ENCODE data around the gene INAVA. TPM values are rescaled to one million over a fixed set of nuclear protein-coding genes. Genes with fewer than 3 reads are reported as not detected.

INAVA gene
- total RNA-seq, 2 experiments from 2014 or later: 0.42 to 0.57 TPM

- no peak overlapping the region for H3K27ac Mint-ChIP-seq
- peak; percentile 52 for DNase-seq
- H3K27me3 Mint-ChIP-seq (ENCODE audit: low read depth): peaks cover 43% of the 10 kb centered on the region
- ChIA-PET CTCF (interaction anchor here (0.8 to 3.8 kb wide), 7 partner anchors 11 to 241 kb away, joined by 3 to 20 read pairs (median 3); no protein-coding TSS in a partner anchor), POLR2A (interaction anchor here (1.1 kb wide), 2 partner anchors 11 to 27 kb away, joined by 3 to 4 read pairs; no protein-coding TSS in a partner anchor)
- peak; percentile 79 for ATAC-seq
- H3K9me3 Mint-ChIP-seq (ENCODE audit: insufficient read depth): no peaks in the 10 kb centered on the region
- H3K4me3 Mint-ChIP-seq: no peak overlapping the region
- H3K4me1 Mint-ChIP-seq (ENCODE audit: low read depth): peaks cover 32% of the 10 kb centered on the region
- H3K36me3 Mint-ChIP-seq (ENCODE audit: low read depth): peaks cover 2% of the 10 kb centered on the region
Measured at GRCh38 chr1:200877839-200878551, 16.7 kb upstream of the INAVA start.

GRCh38 chr1:200880212-200880611, 14.5 kb upstream of the INAVA start:
- peaks cover 30% of the 10 kb centered on the region for H3K4me1 Mint-ChIP-seq (ENCODE audit: low read depth)

GRCh38 chr1:200883118-200883517, 11.6 kb upstream of the INAVA start:
- ATAC-seq (no peak), DNase-seq (no peak)
- H3K9me3 Mint-ChIP-seq (ENCODE audit: insufficient read depth): no peaks in the 10 kb centered on the region
- POLR2A ChIA-PET: no interaction called here
- H3K4me3 Mint-ChIP-seq: no peak overlapping the region
- H3K27me3 Mint-ChIP-seq (ENCODE audit: low read depth): peaks cover 13% of the 10 kb centered on the region
- peaks cover 43% of the 10 kb centered on the region for H3K4me1 Mint-ChIP-seq (ENCODE audit: low read depth)
- CTCF ChIA-PET: no interaction called here
- no peak overlapping the region for H3K27ac Mint-ChIP-seq
- no peaks in the 10 kb centered on the region for H3K36me3 Mint-ChIP-seq (ENCODE audit: low read depth)

More at GRCh38 chr1:200880212-200880611, 14.5 kb upstream of the INAVA start:
- Mint-ChIP-seq H3K4me3 (no peak overlapping the region), H3K27me3 (ENCODE audit: low read depth) (peaks cover 27% of the 10 kb centered on the region), H3K27ac (no peak overlapping the region), H3K36me3 (ENCODE audit: low read depth) (peaks cover 2% of the 10 kb centered on the region), H3K9me3 (ENCODE audit: insufficient read depth) (no peaks in the 10 kb centered on the region)
- DNase-seq (no peak), ATAC-seq (peak; percentile 14)
- ChIA-PET POLR2A (no interaction called here), CTCF (interaction anchor here (3.8 kb wide), 1 partner anchor 8 kb away, joined by 20 read pairs; no protein-coding TSS in a partner anchor)

GRCh38 chr1:200885623-200886402, 8.9 kb upstream of the INAVA start:
- H3K9me3 Mint-ChIP-seq (ENCODE audit: insufficient read depth): no peaks in the 10 kb centered on the region
- peaks cover 58% of the 10 kb centered on the region for H3K4me1 Mint-ChIP-seq (ENCODE audit: low read depth)
- H3K27me3 Mint-ChIP-seq (ENCODE audit: low read depth): peaks cover 14% of the 10 kb centered on the region
- no peak overlapping the region for H3K4me3 Mint-ChIP-seq
- H3K36me3 Mint-ChIP-seq (ENCODE audit: low read depth): peaks cover 2% of the 10 kb centered on the region
- ChIA-PET POLR2A (no interaction called here), CTCF (no interaction called here)
- peak overlapping the region; percentile 46 for H3K27ac Mint-ChIP-seq
- DNase-seq (no peak), ATAC-seq (no peak)

GRCh38 chr1:200886594-200886993, 8.1 kb upstream of the INAVA start:
- Mint-ChIP-seq H3K27me3 (ENCODE audit: low read depth) (peaks cover 12% of the 10 kb centered on the region), H3K27ac (no peak overlapping the region), H3K36me3 (ENCODE audit: low read depth) (peaks cover 2% of the 10 kb centered on the region), H3K4me3 (no peak overlapping the region), H3K4me1 (ENCODE audit: low read depth) (peaks cover 59% of the 10 kb centered on the region), H3K9me3 (ENCODE audit: insufficient read depth) (no peaks in the 10 kb centered on the region)
- DNase-seq: no peak
- CTCF ChIA-PET: no interaction called here
- no peak for ATAC-seq
- POLR2A ChIA-PET: no interaction called here

- no peaks in the 10 kb centered on the region for H3K9me3 Mint-ChIP-seq (ENCODE audit: insufficient read depth)
- ATAC-seq (no peak), DNase-seq (no peak)
- H3K27me3 Mint-ChIP-seq (ENCODE audit: low read depth): peaks cover 15% of the 10 kb centered on the region
- H3K36me3 Mint-ChIP-seq (ENCODE audit: low read depth): peaks cover 2% of the 10 kb centered on the region
- CTCF ChIA-PET: interaction anchor here (1.4 to 2.9 kb wide), 2 partner anchors 9 to 85 kb away, joined by 4 to 20 read pairs; no protein-coding TSS in a partner anchor
- POLR2A ChIA-PET: no interaction called here
- H3K27ac Mint-ChIP-seq: no peak overlapping the region
- no peak overlapping the region for H3K4me3 Mint-ChIP-seq
- peaks cover 64% of the 10 kb centered on the region for H3K4me1 Mint-ChIP-seq (ENCODE audit: low read depth)
Measured at GRCh38 chr1:200887036-200887435, 7.7 kb upstream of the INAVA start.

GRCh38 chr1:200887772-200888348, 6.8 kb upstream of the INAVA start:
- peak overlapping the region; percentile 63 for H3K4me3 Mint-ChIP-seq
- CTCF ChIA-PET: interaction anchor here (0.7 to 2.9 kb wide), 7 partner anchors 10 to 266 kb away, joined by 3 to 20 read pairs (median 4); partner anchors contain the start of gene DDX59
- no peak for DNase-seq
- H3K27me3 Mint-ChIP-seq (ENCODE audit: low read depth): peaks cover 23% of the 10 kb centered on the region
- peaks cover 72% of the 10 kb centered on the region for H3K4me1 Mint-ChIP-seq (ENCODE audit: low read depth)
- no peaks in the 10 kb centered on the region for H3K9me3 Mint-ChIP-seq (ENCODE audit: insufficient read depth)
- H3K27ac Mint-ChIP-seq: peak overlapping the region; percentile 47
- H3K36me3 Mint-ChIP-seq (ENCODE audit: low read depth): peaks cover 2% of the 10 kb centered on the region
- no peak for ATAC-seq
- POLR2A ChIA-PET: interaction anchor here (1.0 to 1.9 kb wide), 3 partner anchors 9 to 226 kb away, joined by 3 to 11 read pairs (median 5); no protein-coding TSS in a partner anchor

- Mint-ChIP-seq H3K27me3 (ENCODE audit: low read depth) (peaks cover 27% of the 10 kb centered on the region), H3K9me3 (ENCODE audit: insufficient read depth) (no peaks in the 10 kb centered on the region), H3K4me1 (ENCODE audit: low read depth) (peaks cover 70% of the 10 kb centered on the region), H3K36me3 (ENCODE audit: low read depth) (peaks cover 2% of the 10 kb centered on the region), H3K4me3 (peak overlapping the region; percentile 63), H3K27ac (peak overlapping the region; percentile 47)
- DNase-seq (peak; percentile 84), ATAC-seq (peak; percentile 92)
- ChIA-PET CTCF (interaction anchor here (0.7 to 2.9 kb wide), 10 partner anchors 10 to 266 kb away, joined by 3 to 20 read pairs (median 4); partner anchors contain the start of gene DDX59), POLR2A (interaction anchor here (0.6 to 1.9 kb wide), 4 partner anchors 9 to 225 kb away, joined by 3 to 11 read pairs (median 4); no protein-coding TSS in a partner anchor)
Measured at GRCh38 chr1:200888349-200888838, 6.3 kb upstream of the INAVA start.

GRCh38 chr1:200889571-200889970, 5.1 kb upstream of the INAVA start:
- peak; percentile 38 for DNase-seq
- ChIA-PET CTCF (interaction anchor here (0.9 to 2.9 kb wide), 5 partner anchors 11 to 216 kb away, joined by 3 to 20 read pairs (median 3); no protein-coding TSS in a partner anchor), POLR2A (interaction anchor here (0.6 to 1.9 kb wide), 2 partner anchors 16 to 20 kb away, joined by 3 to 11 read pairs; no protein-coding TSS in a partner anchor)
- peak; percentile 26 for ATAC-seq
- H3K4me3 Mint-ChIP-seq: no peak overlapping the region
- H3K4me1 Mint-ChIP-seq (ENCODE audit: low read depth): peaks cover 70% of the 10 kb centered on the region
- H3K36me3 Mint-ChIP-seq (ENCODE audit: low read depth): peaks cover 2% of the 10 kb centered on the region
- peaks cover 38% of the 10 kb centered on the region for H3K27me3 Mint-ChIP-seq (ENCODE audit: low read depth)
- H3K27ac Mint-ChIP-seq: no peak overlapping the region
- no peaks in the 10 kb centered on the region for H3K9me3 Mint-ChIP-seq (ENCODE audit: insufficient read depth)

- Mint-ChIP-seq H3K4me1 (ENCODE audit: low read depth) (peaks cover 70% of the 10 kb centered on the region), H3K27ac (no peak overlapping the region), H3K9me3 (ENCODE audit: insufficient read depth) (no peaks in the 10 kb centered on the region), H3K36me3 (ENCODE audit: low read depth) (peaks cover 2% of the 10 kb centered on the region), H3K27me3 (ENCODE audit: low read depth) (peaks cover 38% of the 10 kb centered on the region), H3K4me3 (no peak overlapping the region)
- DNase-seq: no peak
- ChIA-PET CTCF (interaction anchor here (0.9 to 2.9 kb wide), 4 partner anchors 12 to 82 kb away, joined by 3 to 20 read pairs (median 6); no protein-coding TSS in a partner anchor), POLR2A (no interaction called here)
- ATAC-seq: no peak
Measured at GRCh38 chr1:200890027-200890426, 4.7 kb upstream of the INAVA start.

Measured in activated CD8-positive, alpha-beta T cell treated with anti-CD3 and anti-CD28 coated beads, Interleukin-2, amount 10 ng/mL, durations not matched to agents 7 days and 5 days (primary cell).